IPS-18c (cell line): ENCODE measurements around the gene NIPA2.

Experiments used
- H3K4me3 ChIP-seq: 2 replicates; pipeline ENCODE4 v1.7.0; 2013; ENCODE audit warnings: low read depth, mild to moderate bottlenecking, low read length, moderate library complexity; ENCODE audit not compliant: insufficient read depth
- H3K9me3 ChIP-seq: one replicate; pipeline ENCODE4 v1.6.1; 2013; ENCODE audit warnings: mild to moderate bottlenecking, low read length, moderate library complexity; ENCODE audit not compliant: control insufficient read depth, insufficient read depth

Gene NIPA2

GRCh38 chr15:22868928-22869327, 30.5 kb downstream of the NIPA2 start:
- Histone ChIP-seq H3K9me3 (no peaks in the 10 kb centered on the region), H3K4me3 (no peak overlapping the region)

GRCh38 chr15:22869856-22870255, 31.4 kb downstream of the NIPA2 start:
- Histone ChIP-seq H3K9me3 (no peaks in the 10 kb centered on the region), H3K4me3 (no peak overlapping the region)

GRCh38 chr15:22870865-22871264, 32.4 kb downstream of the NIPA2 start:
- Histone ChIP-seq H3K9me3 (no peaks in the 10 kb centered on the region), H3K4me3 (no peak overlapping the region)

- H3K9me3 ChIP-seq: no peaks in the 10 kb centered on the region
- H3K4me3 ChIP-seq: no peak overlapping the region
Measured at GRCh38 chr15:22871481-22872086, 33.1 kb downstream of the NIPA2 start.

GRCh38 chr15:22872936-22873701, 34.7 kb downstream of the NIPA2 start:
- H3K4me3 ChIP-seq: no peak overlapping the region
- no peaks in the 10 kb centered on the region for H3K9me3 ChIP-seq

GRCh38 chr15:22873841-22874240, 35.4 kb downstream of the NIPA2 start:
- no peak overlapping the region for H3K4me3 ChIP-seq
- H3K9me3 ChIP-seq: no peaks in the 10 kb centered on the region

- Histone ChIP-seq H3K9me3 (no peaks in the 10 kb centered on the region), H3K4me3 (no peak overlapping the region)
Measured at GRCh38 chr15:22874256-22874655, 35.8 kb downstream of the NIPA2 start.

GRCh38 chr15:22874966-22875365, 36.5 kb downstream of the NIPA2 start:
- no peaks in the 10 kb centered on the region for H3K9me3 ChIP-seq
- H3K4me3 ChIP-seq: no peak overlapping the region

- Histone ChIP-seq H3K9me3 (no peaks in the 10 kb centered on the region), H3K4me3 (no peak overlapping the region)
Measured at GRCh38 chr15:22877117-22877516, 38.7 kb downstream of the NIPA2 start.

GRCh38 chr15:22877607-22878006, 39.1 kb downstream of the NIPA2 start:
- H3K4me3 ChIP-seq: no peak overlapping the region
- no peaks in the 10 kb centered on the region for H3K9me3 ChIP-seq

GRCh38 chr15:22878103-22878502, 39.6 kb downstream of the NIPA2 start:
- Histone ChIP-seq H3K9me3 (no peaks in the 10 kb centered on the region), H3K4me3 (no peak overlapping the region)

GRCh38 chr15:22880068-22880980, 41.9 kb downstream of the NIPA2 start:
- H3K9me3 ChIP-seq: no peaks in the 10 kb centered on the region
- H3K4me3 ChIP-seq: no peak overlapping the region

- Histone ChIP-seq H3K9me3 (no peaks in the 10 kb centered on the region), H3K4me3 (no peak overlapping the region)
Measured at GRCh38 chr15:22880981-22881738, 42.7 kb downstream of the NIPA2 start.

- no peaks in the 10 kb centered on the region for H3K9me3 ChIP-seq
- no peak overlapping the region for H3K4me3 ChIP-seq
Measured at GRCh38 chr15:22881739-22882440, 43.4 kb downstream of the NIPA2 start.

GRCh38 chr15:22883196-22883595, 44.7 kb downstream of the NIPA2 start:
- Histone ChIP-seq H3K4me3 (no peak overlapping the region), H3K9me3 (no peaks in the 10 kb centered on the region)

GRCh38 chr15:22884344-22884743, 45.9 kb downstream of the NIPA2 start:
- H3K4me3 ChIP-seq: no peak overlapping the region
- H3K9me3 ChIP-seq: no peaks in the 10 kb centered on the region

GRCh38 chr15:22885120-22885519, 46.7 kb downstream of the NIPA2 start:
- no peak overlapping the region for H3K4me3 ChIP-seq
- no peaks in the 10 kb centered on the region for H3K9me3 ChIP-seq
